Measurements from ENCODE around the gene AXIN2. TPM values are rescaled to one million over a fixed set of nuclear protein-coding genes. Genes with fewer than 3 reads are reported as not detected.
A peak's percentile ranks its signal among the peaks of the same experiment; 100 is the strongest.

AXIN2 gene
- polyA plus RNA-seq, 1 donor from 2014 or later: 26.7 TPM

DNA sequence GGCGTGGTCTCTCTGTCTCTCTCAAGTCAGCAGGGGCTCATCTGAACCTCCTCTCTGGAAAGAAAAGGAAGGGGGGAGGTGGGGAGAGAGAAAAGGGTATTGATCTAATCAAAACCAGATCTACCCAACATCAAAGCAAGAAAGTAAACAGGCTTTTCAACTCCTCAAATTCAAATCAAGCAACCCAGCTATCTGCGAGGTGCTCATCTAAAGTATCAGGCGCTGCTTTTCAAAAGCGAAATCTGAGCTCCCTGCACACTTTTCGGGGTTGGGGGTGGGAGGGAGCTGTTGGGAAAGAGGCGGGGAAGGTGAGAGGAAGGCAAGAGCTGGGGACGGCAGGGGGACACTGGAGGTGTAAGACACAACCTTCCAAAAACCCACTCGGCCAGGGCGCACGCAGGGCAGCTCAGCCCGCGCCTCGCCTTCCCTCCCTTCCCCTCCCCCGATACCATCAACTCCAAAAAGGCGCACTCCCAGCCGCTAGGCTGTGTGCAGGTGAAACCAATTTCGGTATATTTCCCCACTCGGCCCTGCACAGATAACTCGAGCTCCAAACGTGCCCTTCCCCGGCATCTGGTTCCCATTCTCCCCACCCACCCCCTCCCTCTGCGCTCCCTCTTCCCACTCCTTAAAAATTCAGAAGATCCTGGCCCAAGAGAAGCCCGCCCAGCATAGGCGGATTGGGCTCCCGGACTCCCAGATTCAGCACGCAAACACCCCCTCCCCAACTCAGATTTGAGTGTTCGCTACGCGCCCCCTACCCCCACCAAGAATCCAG is 2.6 kb downstream of the AXIN2 start:
- H3K9ac ChIP-seq (ENCODE audit: low read length): peak overlapping the region; percentile 86
- no peaks in the 10 kb centered on the region for H3K36me3 ChIP-seq (ENCODE audit: insufficient read depth, low read length)
- H3F3A ChIP-seq (ENCODE audit: insufficient read depth, low read length, poor library complexity, severe bottlenecking): no peaks in the 10 kb centered on the region
- H3K27me3 ChIP-seq (ENCODE audit: insufficient read depth, low read depth, low read length): no peaks in the 10 kb centered on the region
- H3K79me2 ChIP-seq (replicated peaks; ENCODE audit: insufficient read depth, low read length): no peaks in the 10 kb centered on the region
- no peak overlapping the region for H2AFZ ChIP-seq (ENCODE audit: low read depth, low read length)
- peak overlapping the region; percentile 74 for H3K27ac ChIP-seq (ENCODE audit: low read length)
- H3K4me2 ChIP-seq (ENCODE audit: low read length): peak overlapping the region; percentile 86
- H4K20me1 ChIP-seq (ENCODE audit: insufficient read depth): peaks cover 25% of the 10 kb centered on the region
- TF ChIP-seq, protein P1, sequence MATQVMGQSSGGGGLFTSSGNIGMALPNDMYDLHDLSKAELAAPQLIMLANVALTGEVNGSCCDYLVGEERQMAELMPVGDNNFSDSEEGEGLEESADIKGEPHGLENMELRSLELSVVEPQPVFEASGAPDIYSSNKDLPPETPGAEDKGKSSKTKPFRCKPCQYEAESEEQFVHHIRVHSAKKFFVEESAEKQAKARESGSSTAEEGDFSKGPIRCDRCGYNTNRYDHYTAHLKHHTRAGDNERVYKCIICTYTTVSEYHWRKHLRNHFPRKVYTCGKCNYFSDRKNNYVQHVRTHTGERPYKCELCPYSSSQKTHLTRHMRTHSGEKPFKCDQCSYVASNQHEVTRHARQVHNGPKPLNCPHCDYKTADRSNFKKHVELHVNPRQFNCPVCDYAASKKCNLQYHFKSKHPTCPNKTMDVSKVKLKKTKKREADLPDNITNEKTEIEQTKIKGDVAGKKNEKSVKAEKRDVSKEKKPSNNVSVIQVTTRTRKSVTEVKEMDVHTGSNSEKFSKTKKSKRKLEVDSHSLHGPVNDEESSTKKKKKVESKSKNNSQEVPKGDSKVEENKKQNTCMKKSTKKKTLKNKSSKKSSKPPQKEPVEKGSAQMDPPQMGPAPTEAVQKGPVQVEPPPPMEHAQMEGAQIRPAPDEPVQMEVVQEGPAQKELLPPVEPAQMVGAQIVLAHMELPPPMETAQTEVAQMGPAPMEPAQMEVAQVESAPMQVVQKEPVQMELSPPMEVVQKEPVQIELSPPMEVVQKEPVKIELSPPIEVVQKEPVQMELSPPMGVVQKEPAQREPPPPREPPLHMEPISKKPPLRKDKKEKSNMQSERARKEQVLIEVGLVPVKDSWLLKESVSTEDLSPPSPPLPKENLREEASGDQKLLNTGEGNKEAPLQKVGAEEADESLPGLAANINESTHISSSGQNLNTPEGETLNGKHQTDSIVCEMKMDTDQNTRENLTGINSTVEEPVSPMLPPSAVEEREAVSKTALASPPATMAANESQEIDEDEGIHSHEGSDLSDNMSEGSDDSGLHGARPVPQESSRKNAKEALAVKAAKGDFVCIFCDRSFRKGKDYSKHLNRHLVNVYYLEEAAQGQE (IDR thresholded peaks at IDR 0.05; ENCODE audit: borderline replicate concordance): no peak
- TF ChIP-seq SMC3 (conservative IDR thresholded peaks at IDR 0.05; ENCODE audit: poor library complexity): peak; percentile 9
- no peak overlapping the region for H3K4me3 ChIP-seq (ENCODE audit: low read length)
- no peaks in the 10 kb centered on the region for H3K9me3 ChIP-seq (ENCODE audit: low read length)
- no peaks in the 10 kb centered on the region for H3K9me2 ChIP-seq (ENCODE audit: insufficient read depth, low read length)

DNA sequence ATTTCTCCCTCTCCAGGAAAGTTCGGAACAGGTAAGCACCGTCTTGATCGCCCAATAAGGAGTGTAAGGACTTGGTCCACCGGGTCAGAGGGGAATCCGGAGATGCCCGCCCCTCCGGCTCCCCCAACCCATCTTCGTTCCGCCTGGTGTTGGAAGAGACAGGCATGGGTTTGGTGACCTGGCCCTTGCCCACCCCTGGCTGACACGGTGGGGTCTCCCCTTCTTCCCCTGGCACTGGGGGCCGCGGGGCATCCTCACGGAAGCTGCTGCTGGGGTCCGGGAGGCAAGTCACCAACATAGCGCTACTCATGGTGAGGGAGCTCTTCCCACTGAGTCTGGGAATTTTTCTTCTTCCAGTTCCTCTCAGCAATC is 3.2 kb downstream of the AXIN2 start:
- H3K9me2 ChIP-seq (ENCODE audit: insufficient read depth, low read length): no peaks in the 10 kb centered on the region
- peaks cover 25% of the 10 kb centered on the region for H4K20me1 ChIP-seq (ENCODE audit: insufficient read depth)
- no peaks in the 10 kb centered on the region for H3K9me3 ChIP-seq (ENCODE audit: low read length)
- no peaks in the 10 kb centered on the region for H3K79me2 ChIP-seq (replicated peaks; ENCODE audit: insufficient read depth, low read length)
- no peak overlapping the region for H3K27ac ChIP-seq (ENCODE audit: low read length)
- H3K36me3 ChIP-seq (ENCODE audit: insufficient read depth, low read length): no peaks in the 10 kb centered on the region
- TF ChIP-seq EZH2 (IDR thresholded peaks at IDR 0.05; ENCODE audit: borderline replicate concordance, insufficient read depth, low read length, poor library complexity, severe bottlenecking) (no peak), POLR2AphosphoS5 (IDR thresholded peaks at IDR 0.05) (no peak), TAF1 (IDR thresholded peaks at IDR 0.05; ENCODE audit: low read depth) (no peak), SMC3 (conservative IDR thresholded peaks at IDR 0.05; ENCODE audit: poor library complexity) (no peak), RAD21 (conservative IDR thresholded peaks at IDR 0.05) (no peak), MXI1 (conservative IDR thresholded peaks at IDR 0.05; ENCODE audit: poor library complexity, severe bottlenecking) (no peak), EP300 (conservative IDR thresholded peaks at IDR 0.05; ENCODE audit: poor library complexity, severe bottlenecking) (no peak)
- TF ChIP-seq, protein P2, sequence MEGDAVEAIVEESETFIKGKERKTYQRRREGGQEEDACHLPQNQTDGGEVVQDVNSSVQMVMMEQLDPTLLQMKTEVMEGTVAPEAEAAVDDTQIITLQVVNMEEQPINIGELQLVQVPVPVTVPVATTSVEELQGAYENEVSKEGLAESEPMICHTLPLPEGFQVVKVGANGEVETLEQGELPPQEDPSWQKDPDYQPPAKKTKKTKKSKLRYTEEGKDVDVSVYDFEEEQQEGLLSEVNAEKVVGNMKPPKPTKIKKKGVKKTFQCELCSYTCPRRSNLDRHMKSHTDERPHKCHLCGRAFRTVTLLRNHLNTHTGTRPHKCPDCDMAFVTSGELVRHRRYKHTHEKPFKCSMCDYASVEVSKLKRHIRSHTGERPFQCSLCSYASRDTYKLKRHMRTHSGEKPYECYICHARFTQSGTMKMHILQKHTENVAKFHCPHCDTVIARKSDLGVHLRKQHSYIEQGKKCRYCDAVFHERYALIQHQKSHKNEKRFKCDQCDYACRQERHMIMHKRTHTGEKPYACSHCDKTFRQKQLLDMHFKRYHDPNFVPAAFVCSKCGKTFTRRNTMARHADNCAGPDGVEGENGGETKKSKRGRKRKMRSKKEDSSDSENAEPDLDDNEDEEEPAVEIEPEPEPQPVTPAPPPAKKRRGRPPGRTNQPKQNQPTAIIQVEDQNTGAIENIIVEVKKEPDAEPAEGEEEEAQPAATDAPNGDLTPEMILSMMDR (IDR thresholded peaks at IDR 0.05; ENCODE audit: poor library complexity, severe bottlenecking): no peak
- TF ChIP-seq, protein P1 (IDR thresholded peaks at IDR 0.05; ENCODE audit: borderline replicate concordance): no peak
- peak overlapping the region; percentile 86 for H3K4me2 ChIP-seq (ENCODE audit: low read length)
- H3K27me3 ChIP-seq (ENCODE audit: insufficient read depth, low read depth, low read length): no peaks in the 10 kb centered on the region
- no peak overlapping the region for H3K4me3 ChIP-seq (ENCODE audit: low read length)
- no peaks in the 10 kb centered on the region for H3F3A ChIP-seq (ENCODE audit: insufficient read depth, low read length, poor library complexity, severe bottlenecking)
- peak overlapping the region; percentile 86 for H3K9ac ChIP-seq (ENCODE audit: low read length)
- H2AFZ ChIP-seq (ENCODE audit: low read depth, low read length): no peak overlapping the region
